OCI-LY3 (cell line): ENCODE data around the gene ADSS2.

ENCODE experiments used
- H2AFZ ChIP-seq: fragments of 200-600, 300-600 bp; shearing (Covaris generic); 2 replicates; pipeline ENCODE4 v1.6.0; 2014; ENCODE audit warnings: antibody characterized with exemption, low read depth, low read length
- H3K27ac ChIP-seq: fragments of 200-600, 300-600 bp; sonication (generic); 2 replicates; pipeline ENCODE4 v1.5.1; 2014; ENCODE audit warnings: mild to moderate bottlenecking, low read length, moderate library complexity, mixed read lengths
- H3K27me3 ChIP-seq: fragments of 200-600, 300-600 bp; sonication (generic); 2 replicates; pipeline ENCODE4 v1.6.1; 2014; ENCODE audit warnings: low read depth, low read length, mixed read lengths
- H3K36me3 ChIP-seq: fragments of 200-600, 300-600 bp; sonication (generic); replicated peaks from 2 replicates; pipeline ENCODE3; 2014; ENCODE audit warnings: low read depth, low read length, mixed read lengths
- H3K4me1 ChIP-seq: fragments of 300-600, 200-600 bp; sonication (generic); 2 replicates; pipeline ENCODE4 v1.6.1; 2014; ENCODE audit warnings: low read length, mixed read lengths
- H3K4me2 ChIP-seq: fragments of 200-600, 300-600 bp; sonication (generic); 2 replicates; pipeline ENCODE4 v1.6.1; 2014; ENCODE audit warnings: low read length, mixed read lengths
- H3K4me3 ChIP-seq: fragments of 300-600, 200-600 bp; sonication (generic); 2 replicates; pipeline ENCODE4 v1.5.1; 2014; ENCODE audit warnings: antibody characterized with exemption, mild to moderate bottlenecking, low read length, moderate library complexity
- H3K79me2 ChIP-seq: fragments of 300-600, 200-600 bp; shearing (Covaris generic); 2 replicates; pipeline ENCODE4 v1.6.1; 2014; ENCODE audit warnings: mild to moderate bottlenecking, low read length, mixed read lengths
- H3K9ac ChIP-seq: fragments of 300-600, 200-600 bp; shearing (Covaris generic); 2 replicates; pipeline ENCODE4 v1.6.0; 2014; ENCODE audit warnings: mild to moderate bottlenecking, low read length, moderate library complexity
- H3K9me3 ChIP-seq: fragments of 200-600, 300-600 bp; shearing (Covaris generic); 2 replicates; pipeline ENCODE4 v1.6.1; 2014; ENCODE audit warnings: low read length, mixed read lengths; ENCODE audit not compliant: insufficient read depth
- H4K20me1 ChIP-seq: fragments of 200-600, 300-600 bp; sonication (generic); 2 replicates; pipeline ENCODE4 v1.6.1; 2016; ENCODE audit warnings: low read length, mixed read lengths; ENCODE audit not compliant: insufficient read depth
- CTCF ChIP-seq: fragments of 200-600, 300-600 bp; sonication (generic); IDR thresholded peaks from 2 replicates; pipeline ENCODE4 v1.5.1; 2014; ENCODE audit warnings: antibody characterized with exemption, low read length, low read depth
- EZH2phosphoT487 ChIP-seq: fragments of 200-600 bp; shearing (Covaris generic); IDR thresholded peaks from 2 replicates; pipeline ENCODE4 v1.6.1; 2018; ENCODE audit warnings: antibody characterized with exemption, mixed run types, low read depth

The ADSS2 gene

GRCh38 chr1:244394346-244394745 lies 57.4 kb downstream of the ADSS2 start:
- H3K9ac ChIP-seq: no peak overlapping the region
- H3K4me3 ChIP-seq: no peak overlapping the region
- no peak for TF ChIP-seq EZH2phosphoT487
- TF ChIP-seq CTCF: no peak
- no peaks in the 10 kb centered on the region for H3K9me3 ChIP-seq
- H3K36me3 ChIP-seq: no peaks in the 10 kb centered on the region
- no peaks in the 10 kb centered on the region for H3K27me3 ChIP-seq
- no peaks in the 10 kb centered on the region for H3K4me1 ChIP-seq
- H4K20me1 ChIP-seq: no peaks in the 10 kb centered on the region
- H2AFZ ChIP-seq: no peak overlapping the region
- H3K4me2 ChIP-seq: no peak overlapping the region
- H3K27ac ChIP-seq: no peak overlapping the region
- H3K79me2 ChIP-seq: no peaks in the 10 kb centered on the region

- no peaks in the 10 kb centered on the region for H3K9me3 ChIP-seq
- no peaks in the 10 kb centered on the region for H3K79me2 ChIP-seq
- H3K27ac ChIP-seq: no peak overlapping the region
- H2AFZ ChIP-seq: no peak overlapping the region
- no peak overlapping the region for H3K4me3 ChIP-seq
- H3K36me3 ChIP-seq: no peaks in the 10 kb centered on the region
- no peaks in the 10 kb centered on the region for H4K20me1 ChIP-seq
- TF ChIP-seq EZH2phosphoT487: no peak
- no peaks in the 10 kb centered on the region for H3K27me3 ChIP-seq
- no peak overlapping the region for H3K4me2 ChIP-seq
- no peaks in the 10 kb centered on the region for H3K4me1 ChIP-seq
- H3K9ac ChIP-seq: no peak overlapping the region
Observed at GRCh38 chr1:244393604-244394176, 58.0 kb downstream of the ADSS2 start.

- Histone ChIP-seq H3K36me3 (no peaks in the 10 kb centered on the region), H3K4me2 (no peak overlapping the region)
Observed at GRCh38 chr1:244391761-244392160, 59.9 kb downstream of the ADSS2 start.

GRCh38 chr1:244388961-244389360 lies 62.7 kb downstream of the ADSS2 start:
- no peaks in the 10 kb centered on the region for H3K9me3 ChIP-seq
- no peak overlapping the region for H3K4me2 ChIP-seq
- H3K4me3 ChIP-seq: no peak overlapping the region
- no peak overlapping the region for H2AFZ ChIP-seq
- H3K27me3 ChIP-seq: no peaks in the 10 kb centered on the region
- no peaks in the 10 kb centered on the region for H3K79me2 ChIP-seq
- no peaks in the 10 kb centered on the region for H3K36me3 ChIP-seq
- H4K20me1 ChIP-seq: no peaks in the 10 kb centered on the region
- H3K27ac ChIP-seq: no peak overlapping the region
- H3K4me1 ChIP-seq: no peaks in the 10 kb centered on the region
- no peak overlapping the region for H3K9ac ChIP-seq
- no peak for TF ChIP-seq EZH2phosphoT487
- TF ChIP-seq CTCF: no peak

More at GRCh38 chr1:244391761-244392160, 59.9 kb downstream of the ADSS2 start:
- no peak overlapping the region for H3K9ac ChIP-seq
- H3K27me3 ChIP-seq: no peaks in the 10 kb centered on the region
- no peaks in the 10 kb centered on the region for H3K4me1 ChIP-seq
- H3K79me2 ChIP-seq: no peaks in the 10 kb centered on the region
- no peaks in the 10 kb centered on the region for H4K20me1 ChIP-seq
- TF ChIP-seq CTCF (no peak), EZH2phosphoT487 (no peak)
- no peak overlapping the region for H3K27ac ChIP-seq
- H3K9me3 ChIP-seq: no peaks in the 10 kb centered on the region
- H3K4me3 ChIP-seq: no peak overlapping the region
- no peak overlapping the region for H2AFZ ChIP-seq
